WI38 (cell line): ENCODE results near the gene ARF1.

Experiments
- H3K4me3 ChIP-seq: 2 replicates; pipeline ENCODE4 v1.5.1; 2011; ENCODE audit warnings: low read depth, mild to moderate bottlenecking, control low read depth, low read length
- CTCF ChIP-seq: IDR thresholded peaks from 2 replicates; pipeline ENCODE4 v1.5.1; 2012; ENCODE audit warnings: low read depth, mild to moderate bottlenecking, control low read depth, low read length

The ARF1 gene

GRCh38 chr1:228090613-228091081 lies 8.1 kb downstream of the ARF1 start:
- no peak for TF ChIP-seq CTCF
- no peak overlapping the region for H3K4me3 ChIP-seq

- no peak overlapping the region for H3K4me3 ChIP-seq
- no peak for TF ChIP-seq CTCF
These were observed 8.6 kb downstream of the ARF1 start for GRCh38 chr1:228091084-228091483.

GRCh38 chr1:228092342-228093049 lies 10.0 kb downstream of the ARF1 start:
- TF ChIP-seq CTCF: no peak
- H3K4me3 ChIP-seq: no peak overlapping the region

GRCh38 chr1:228093050-228093906 lies 10.8 kb downstream of the ARF1 start:
- no peak for TF ChIP-seq CTCF
- H3K4me3 ChIP-seq: no peak overlapping the region

- TF ChIP-seq CTCF: no peak
- no peak overlapping the region for H3K4me3 ChIP-seq
These were observed 12.0 kb downstream of the ARF1 start for GRCh38 chr1:228094432-228095016.

GRCh38 chr1:228095161-228095560 lies 12.7 kb downstream of the ARF1 start:
- no peak for TF ChIP-seq CTCF
- H3K4me3 ChIP-seq: no peak overlapping the region
